ENCODE results near the gene INO80C.
"Not testable (repeated sequence)": the region's sequence is repeated elsewhere in the genome, so short reads cannot be mapped to it uniquely, and the experiment has no call there.

Gene INO80C

GRCh38 chr18:35512761-35513160, 15.0 kb upstream of the INO80C start:
- DNase-seq: no peak

GRCh38 chr18:35511833-35512232, 14.1 kb upstream of the INO80C start:
- no peak for DNase-seq

GRCh38 chr18:35511428-35511827, 13.7 kb upstream of the INO80C start:
- DNase-seq: no peak

GRCh38 chr18:35510076-35510651, 12.4 kb upstream of the INO80C start:
- DNase-seq: no peak

- no peak for DNase-seq
Measured at GRCh38 chr18:35508746-35509338, 11.1 kb upstream of the INO80C start.

- no peak for DNase-seq
Measured at GRCh38 chr18:35508030-35508429, 10.3 kb upstream of the INO80C start.

- no peak for DNase-seq
Measured at GRCh38 chr18:35507623-35508022, 9.9 kb upstream of the INO80C start.

- no peak for DNase-seq
Measured at GRCh38 chr18:35507192-35507591, 9.4 kb upstream of the INO80C start.

- no peak for DNase-seq
Measured at GRCh38 chr18:35506024-35506712, 8.4 kb upstream of the INO80C start.

- no peak for DNase-seq
Measured at GRCh38 chr18:35504996-35505395, 7.2 kb upstream of the INO80C start.

- DNase-seq: no peak
Measured at GRCh38 chr18:35502052-35502451, 4.3 kb upstream of the INO80C start.

GRCh38 chr18:35501369-35501768, 3.6 kb upstream of the INO80C start:
- no peak for DNase-seq

GRCh38 chr18:35500113-35500512, 2.4 kb upstream of the INO80C start:
- no peak for DNase-seq

GRCh38 chr18:35497027-35497369, 762 bp downstream of the INO80C start:
- DNase-seq: peak; percentile 50

- no peak for DNase-seq
Measured at GRCh38 chr18:35495536-35496314, 2.0 kb downstream of the INO80C start.

GRCh38 chr18:35494251-35495220, 3.2 kb downstream of the INO80C start:
- no peak for DNase-seq

- DNase-seq: no peak
Measured at GRCh38 chr18:35491700-35492077, 6.1 kb downstream of the INO80C start.

GRCh38 chr18:35490894-35491699, 6.7 kb downstream of the INO80C start:
- DNase-seq: no peak

GRCh38 chr18:35489913-35490490, 7.8 kb downstream of the INO80C start:
- DNase-seq: no peak

- DNase-seq: not testable (repeated sequence)
Measured at GRCh38 chr18:35489281-35489680, 8.5 kb downstream of the INO80C start.

- not testable (repeated sequence) for DNase-seq
Measured at GRCh38 chr18:35488396-35488795, 9.4 kb downstream of the INO80C start.
